GM12891 (cell line): ENCODE results near the gene ATXN10.

Experiments
- POLR2A ChIP-seq: IDR thresholded peaks from 2 replicates; pipeline ENCODE4 v1.6.1; 2011; ENCODE audit warnings: low read depth, low read length, control low read depth
- POU2F2 ChIP-seq: IDR thresholded peaks from 2 replicates; pipeline ENCODE4 v1.6.1; 2011; ENCODE audit warnings: low read depth, mild to moderate bottlenecking, control low read depth, low read length, moderate library complexity

DNA sequence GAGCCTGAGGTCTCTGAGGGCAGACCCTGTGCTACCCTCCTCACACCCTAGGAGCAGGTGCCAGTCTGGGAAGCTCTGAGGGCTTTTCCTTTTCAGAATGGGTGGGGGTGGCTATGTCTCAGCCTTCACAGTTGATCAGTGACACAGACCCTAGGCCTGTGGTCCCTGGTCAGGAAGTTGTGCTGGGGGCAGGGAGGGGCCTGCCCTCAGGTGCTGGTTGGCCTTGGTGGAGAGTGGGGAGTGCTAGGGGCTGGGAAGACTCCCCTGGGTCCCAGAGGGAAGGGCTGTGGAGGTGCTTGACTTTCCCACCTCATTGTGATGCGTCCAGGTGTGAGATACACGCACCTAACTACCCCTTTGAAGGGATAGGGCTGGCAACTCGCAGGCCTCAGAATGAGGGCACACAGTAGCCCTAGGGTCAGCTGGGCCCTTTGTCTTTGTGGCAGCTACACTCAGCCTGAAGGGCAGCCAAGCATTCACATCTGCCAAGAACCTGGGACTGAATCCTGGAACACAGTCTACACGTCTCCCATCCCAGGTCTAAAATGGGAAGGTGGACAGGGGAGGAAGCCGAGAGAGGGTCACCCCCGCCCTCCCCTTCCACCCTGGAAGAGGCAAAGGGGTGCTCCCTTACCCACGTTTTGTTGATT lies 31.2 kb upstream of the ATXN10 start:
- TF ChIP-seq POLR2A (no peak), POU2F2 (no peak)
